ENCODE data around the gene POLR3G. TPM values are rescaled to one million over a fixed set of nuclear protein-coding genes. Genes with fewer than 3 reads are reported as not detected.

Gene POLR3G
- total RNA-seq, 1 experiment from 2014 or later = 22.6 TPM

GRCh38 chr5:90550963-90551362 is 76.3 kb downstream of the POLR3G start:
- no peak for DNase-seq (ENCODE audit: low read depth)

- no peak for DNase-seq (ENCODE audit: low read depth)
Measured at GRCh38 chr5:90551376-90551775, 76.7 kb downstream of the POLR3G start.

- no peak for DNase-seq (ENCODE audit: low read depth)
Measured at GRCh38 chr5:90553711-90554110, 79.0 kb downstream of the POLR3G start.

GRCh38 chr5:90554358-90555006 is 79.8 kb downstream of the POLR3G start:
- DNase-seq (ENCODE audit: low read depth) = no peak

GRCh38 chr5:90555666-90556065 is 81.0 kb downstream of the POLR3G start:
- DNase-seq (ENCODE audit: low read depth) = no peak

GRCh38 chr5:90557391-90557790 is 82.7 kb downstream of the POLR3G start:
- no peak for DNase-seq (ENCODE audit: low read depth)

- no peak for DNase-seq (ENCODE audit: low read depth)
Measured at GRCh38 chr5:90557871-90558270, 83.2 kb downstream of the POLR3G start.

- peak; percentile 41 for DNase-seq (ENCODE audit: low read depth)
Measured at GRCh38 chr5:90558344-90559192, 83.9 kb downstream of the POLR3G start, which contains the start of gene ADGRV1. Gene ADGRV1, plus strand, starts transcription at chr5:90558797. Its CDS starts 99 bp downstream, at chr5:90558896.

GRCh38 chr5:90560771-90561170 is 86.1 kb downstream of the POLR3G start:
- DNase-seq (ENCODE audit: low read depth) = no peak

GRCh38 chr5:90561766-90562165 is 87.1 kb downstream of the POLR3G start:
- DNase-seq (ENCODE audit: low read depth) = no peak

GRCh38 chr5:90562341-90562740 is 87.7 kb downstream of the POLR3G start:
- DNase-seq (ENCODE audit: low read depth) = no peak

GRCh38 chr5:90563108-90563507 is 88.4 kb downstream of the POLR3G start:
- DNase-seq (ENCODE audit: low read depth) = no peak

Other genes with a start within 250 kb of the POLR3G start
- 19.7 and 33.9 TPM in 2 replicates for gene CETN3, start 65.1 kb upstream of the POLR3G start, total RNA-seq (2014; rRNA removed; shearing (Covaris generic))
- gene MBLAC2, start 93 bp upstream of the POLR3G start, total RNA-seq (2014; rRNA removed; shearing (Covaris generic)) = 2.9 and 3.7 TPM in 2 replicates
- 11.7 and 15.9 TPM in 2 replicates for gene LYSMD3, start 54.7 kb downstream of the POLR3G start, total RNA-seq (2014; rRNA removed; shearing (Covaris generic))
- gene ADGRV1, start 83.9 kb downstream of the POLR3G start, total RNA-seq (2014; rRNA removed; shearing (Covaris generic)) = 0.49 and 0.84 TPM in 2 replicates

Measured in RPMI7951 (cell line).